ENCODE measurements around the gene TCF7.

The TCF7 gene

GRCh38 chr5:134141331-134142050 lies 27.0 kb downstream of the TCF7 start:
- no peak overlapping the region for H3K9ac ChIP-seq (ENCODE audit: low read length)

GRCh38 chr5:134142052-134142451 lies 27.6 kb downstream of the TCF7 start:
- no peaks in the 10 kb centered on the region for H4K20me1 ChIP-seq (ENCODE audit: low read depth, low read length)
- H3K79me2 ChIP-seq (ENCODE audit: insufficient read depth, low read length) = no peaks in the 10 kb centered on the region
- no peak overlapping the region for H3K9ac ChIP-seq (ENCODE audit: low read length)
- H3K4me3 ChIP-seq (ENCODE audit: insufficient read depth, low read length, poor library complexity, severe bottlenecking) = no peak overlapping the region
- H3K27ac ChIP-seq (ENCODE audit: low read depth, low read length) = no peak overlapping the region
- no peak overlapping the region for H2AFZ ChIP-seq (ENCODE audit: low read depth, low read length, severe bottlenecking)
- no peaks in the 10 kb centered on the region for H3K36me3 ChIP-seq (ENCODE audit: low read length)
- H3K9me3 ChIP-seq (ENCODE audit: insufficient read depth, low read length) = no peaks in the 10 kb centered on the region
- no peak overlapping the region for H3K4me2 ChIP-seq (ENCODE audit: low read depth, low read length, poor library complexity, severe bottlenecking)
- H3K9me2 ChIP-seq (replicated peaks; ENCODE audit: insufficient read depth, low read length) = no peaks in the 10 kb centered on the region
- no peaks in the 10 kb centered on the region for H3F3A ChIP-seq (ENCODE audit: insufficient read depth)
- no peaks in the 10 kb centered on the region for H3K27me3 ChIP-seq (ENCODE audit: low read length)
- no peak for TF ChIP-seq CTCF (IDR thresholded peaks at IDR 0.05; ENCODE audit: insufficient read depth, low read length, poor library complexity, severe bottlenecking)
- no peak for TF ChIP-seq EZH2phosphoT487 (conservative IDR thresholded peaks at IDR 0.05; ENCODE audit: low read length)

More at GRCh38 chr5:134141331-134142050, 27.0 kb downstream of the TCF7 start:
- H3K4me2 ChIP-seq (ENCODE audit: low read depth, low read length, poor library complexity, severe bottlenecking) = no peak overlapping the region
- no peak for TF ChIP-seq CTCF (IDR thresholded peaks at IDR 0.05; ENCODE audit: insufficient read depth, low read length, poor library complexity, severe bottlenecking)
- no peak for TF ChIP-seq EZH2phosphoT487 (conservative IDR thresholded peaks at IDR 0.05; ENCODE audit: low read length)
- no peak overlapping the region for H2AFZ ChIP-seq (ENCODE audit: low read depth, low read length, severe bottlenecking)
- no peaks in the 10 kb centered on the region for H3K36me3 ChIP-seq (ENCODE audit: low read length)
- no peaks in the 10 kb centered on the region for H3F3A ChIP-seq (ENCODE audit: insufficient read depth)
- H3K79me2 ChIP-seq (ENCODE audit: insufficient read depth, low read length) = no peaks in the 10 kb centered on the region
- H3K4me3 ChIP-seq (ENCODE audit: insufficient read depth, low read length, poor library complexity, severe bottlenecking) = no peak overlapping the region
- H4K20me1 ChIP-seq (ENCODE audit: low read depth, low read length) = no peaks in the 10 kb centered on the region
- no peaks in the 10 kb centered on the region for H3K9me3 ChIP-seq (ENCODE audit: insufficient read depth, low read length)
- no peak overlapping the region for H3K27ac ChIP-seq (ENCODE audit: low read depth, low read length)
- no peaks in the 10 kb centered on the region for H3K9me2 ChIP-seq (replicated peaks; ENCODE audit: insufficient read depth, low read length)
- no peaks in the 10 kb centered on the region for H3K27me3 ChIP-seq (ENCODE audit: low read length)

- Histone ChIP-seq H3K36me3 (ENCODE audit: low read length) (no peaks in the 10 kb centered on the region), H2AFZ (ENCODE audit: low read depth, low read length, severe bottlenecking) (no peak overlapping the region), H3K9me2 (replicated peaks; ENCODE audit: insufficient read depth, low read length) (no peaks in the 10 kb centered on the region), H3K4me3 (ENCODE audit: insufficient read depth, low read length, poor library complexity, severe bottlenecking) (no peak overlapping the region), H3K9ac (ENCODE audit: low read length) (no peak overlapping the region), H3F3A (ENCODE audit: insufficient read depth) (no peaks in the 10 kb centered on the region), H3K79me2 (ENCODE audit: insufficient read depth, low read length) (no peaks in the 10 kb centered on the region), H3K4me2 (ENCODE audit: low read depth, low read length, poor library complexity, severe bottlenecking) (no peak overlapping the region), H3K27ac (ENCODE audit: low read depth, low read length) (no peak overlapping the region), H4K20me1 (ENCODE audit: low read depth, low read length) (no peaks in the 10 kb centered on the region), H3K9me3 (ENCODE audit: insufficient read depth, low read length) (no peaks in the 10 kb centered on the region), H3K27me3 (ENCODE audit: low read length) (no peaks in the 10 kb centered on the region)
- no peak for TF ChIP-seq EZH2phosphoT487 (conservative IDR thresholded peaks at IDR 0.05; ENCODE audit: low read length)
- TF ChIP-seq CTCF (IDR thresholded peaks at IDR 0.05; ENCODE audit: insufficient read depth, low read length, poor library complexity, severe bottlenecking) = no peak
These were observed 28.3 kb downstream of the TCF7 start for GRCh38 chr5:134142806-134143205.

Measured in SU-DHL-6 (cell line).